Activated gamma-delta T cell treated with Interleukin-2 at 50 U/mL for 16 hours (primary cell): Measurements from ENCODE around the gene CSAG3.
"Not testable (repeated sequence)": the region's sequence is repeated elsewhere in the genome, so short reads cannot be mapped to it uniquely, and the experiment has no call there.

Experiments
- DNase-seq: peaks from one replicate; pipeline ENCODE4 v3.0.0-alpha.2; 2020

CSAG3 gene

DNA sequence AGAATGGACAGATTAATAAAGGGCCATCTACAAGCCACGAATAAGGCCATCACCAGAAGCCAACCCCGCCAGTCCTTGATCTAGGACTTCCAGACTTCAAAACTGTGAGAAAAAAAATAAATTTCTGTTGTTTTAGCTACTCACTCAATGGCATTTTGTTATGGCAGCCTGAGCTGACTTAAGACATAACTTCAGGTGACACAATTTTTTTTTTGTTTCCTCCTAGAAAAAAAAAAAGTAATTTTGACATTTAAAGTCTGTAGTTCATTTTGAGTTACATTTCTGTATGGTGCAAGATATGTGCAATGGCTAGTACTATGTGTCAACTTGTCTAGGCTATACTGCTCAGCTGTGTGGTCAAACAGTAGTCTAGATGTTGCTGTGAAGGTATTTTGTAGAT lies at the start of gene CSAG3:
CSAG3 (plus strand) TSS at position 301 of the 400 bp plus-strand sequence.
- DNase-seq, result not testable (repeated sequence)

- DNase-seq, result not testable (repeated sequence)
These were observed 45.8 kb upstream of the CSAG3 start for GRCh38 chrX:152713195-152713594.

- DNase-seq, result not testable (repeated sequence)
These were observed 44.9 kb upstream of the CSAG3 start, which contains the start of gene MAGEA2B for GRCh38 chrX:152713815-152714787. MAGEA2B (plus strand) TSS chrX:152714628; CDS start chrX:152717107, 2,479 bp downstream.

GRCh38 chrX:152725409-152725808 lies 33.6 kb upstream of the CSAG3 start:
- no peak for DNase-seq

GRCh38 chrX:152733261-152733975 lies 25.6 kb upstream of the CSAG3 start, which contains the start of the genes CSAG1 and MAGEA12:
CSAG1 (minus strand) TSS chrX:152733721; CDS start chrX:152732460, 1,261 bp downstream.
MAGEA12 (plus strand) TSS chrX:152733757; CDS start chrX:152736162, 2,405 bp downstream.
- no peak for DNase-seq

DNA sequence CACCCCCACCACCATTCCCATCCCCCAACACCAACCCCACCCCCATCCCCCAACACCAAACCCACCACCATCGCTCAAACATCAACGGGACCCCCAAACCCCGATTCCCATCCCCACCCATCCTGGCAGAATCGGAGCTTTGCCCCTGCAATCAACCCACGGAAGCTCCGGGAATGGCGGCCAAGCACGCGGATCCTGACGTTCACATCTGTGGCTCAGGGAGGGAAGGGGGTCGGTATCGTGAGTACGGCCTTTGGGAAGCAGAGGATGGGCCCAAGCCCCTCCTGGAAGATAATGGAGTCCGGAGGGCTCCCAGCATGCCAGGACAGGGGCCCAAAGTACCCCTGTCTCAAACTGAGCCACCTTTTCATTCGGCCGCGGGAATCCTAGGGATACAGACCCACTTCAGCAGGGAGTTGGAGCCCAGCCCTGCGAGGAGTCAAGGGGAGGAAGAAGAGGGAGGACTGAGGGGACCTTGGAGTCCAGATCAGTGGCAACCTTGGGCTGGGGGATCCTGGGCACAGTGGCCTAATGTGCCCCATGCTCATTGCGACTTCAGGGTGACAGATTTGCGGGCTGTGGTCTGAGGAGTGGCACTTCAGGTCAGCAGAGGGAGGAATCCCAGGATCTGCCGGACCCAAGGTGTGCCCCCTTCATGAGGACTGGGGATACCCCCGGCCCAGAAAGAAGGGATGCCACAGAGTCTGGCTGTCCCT lies 24.7 kb upstream of the CSAG3 start:
- not testable (repeated sequence) for DNase-seq

- DNase-seq, result no peak
These were observed 23.9 kb upstream of the CSAG3 start for GRCh38 chrX:152735101-152735500.

GRCh38 chrX:152735860-152736511 lies 23.0 kb upstream of the CSAG3 start:
- DNase-seq, result no peak

DNA sequence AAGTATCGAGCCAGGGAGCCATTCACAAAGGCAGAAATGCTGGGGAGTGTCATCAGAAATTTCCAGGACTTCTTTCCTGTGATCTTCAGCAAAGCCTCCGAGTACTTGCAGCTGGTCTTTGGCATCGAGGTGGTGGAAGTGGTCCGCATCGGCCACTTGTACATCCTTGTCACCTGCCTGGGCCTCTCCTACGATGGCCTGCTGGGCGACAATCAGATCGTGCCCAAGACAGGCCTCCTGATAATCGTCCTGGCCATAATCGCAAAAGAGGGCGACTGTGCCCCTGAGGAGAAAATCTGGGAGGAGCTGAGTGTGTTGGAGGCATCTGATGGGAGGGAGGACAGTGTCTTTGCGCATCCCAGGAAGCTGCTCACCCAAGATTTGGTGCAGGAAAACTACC lies 22.5 kb upstream of the CSAG3 start:
- DNase-seq, result not testable (repeated sequence)

GRCh38 chrX:152738560-152738959 lies 20.5 kb upstream of the CSAG3 start:
- DNase-seq, result no peak

GRCh38 chrX:152753686-152754650 lies 5.0 kb upstream of the CSAG3 start, which contains the start of gene MAGEA2:
MAGEA2 (minus strand) TSS chrX:152753842; CDS start chrX:152751363, 2,479 bp downstream.
- DNase-seq, result not testable (repeated sequence)

GRCh38 chrX:152754871-152755270 lies 4.1 kb upstream of the CSAG3 start:
- DNase-seq, result not testable (repeated sequence)

- not testable (repeated sequence) for DNase-seq
These were observed 526 bp downstream of the CSAG3 start for GRCh38 chrX:152759544-152759943.

DNA sequence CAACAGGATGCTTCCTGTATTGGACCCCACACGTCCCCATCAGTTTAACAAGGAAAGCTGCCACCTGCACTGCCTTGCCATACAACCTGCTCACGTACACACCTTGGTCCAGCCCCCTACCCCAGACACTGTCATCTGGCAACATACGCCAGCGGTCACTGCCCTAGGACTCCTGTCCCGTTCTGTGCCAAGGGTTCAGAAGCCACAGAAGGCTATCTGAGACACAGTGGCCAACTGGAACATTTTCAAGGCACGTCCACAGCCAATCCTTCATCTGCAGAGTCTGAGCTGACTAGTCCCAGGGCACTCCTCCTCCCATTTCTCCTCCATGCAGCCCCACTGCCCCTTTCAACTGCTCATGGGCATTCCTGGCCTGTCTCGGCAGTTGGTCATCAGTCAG lies 2.6 kb downstream of the CSAG3 start:
- not testable (repeated sequence) for DNase-seq

DNA sequence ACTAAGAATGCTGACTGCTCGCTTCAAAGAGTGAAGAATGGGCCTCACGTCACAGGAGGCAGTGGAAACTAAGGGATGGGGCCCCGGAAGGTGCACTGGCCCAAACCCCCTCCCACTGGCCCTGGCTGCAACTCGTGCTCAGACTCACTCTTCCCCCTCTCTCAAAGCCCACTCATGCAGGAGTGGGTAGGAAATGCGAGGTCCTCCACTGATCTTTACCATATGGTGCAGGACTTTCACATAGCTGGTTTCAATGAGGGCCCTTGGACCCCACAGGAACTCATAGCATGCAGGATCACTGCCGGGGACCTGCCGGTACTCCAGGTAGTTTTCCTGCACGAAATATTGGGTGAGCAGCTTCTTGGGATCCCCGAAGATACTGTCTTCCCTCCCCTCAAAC lies 7.5 kb downstream of the CSAG3 start:
- DNase-seq, result not testable (repeated sequence)

DNA sequence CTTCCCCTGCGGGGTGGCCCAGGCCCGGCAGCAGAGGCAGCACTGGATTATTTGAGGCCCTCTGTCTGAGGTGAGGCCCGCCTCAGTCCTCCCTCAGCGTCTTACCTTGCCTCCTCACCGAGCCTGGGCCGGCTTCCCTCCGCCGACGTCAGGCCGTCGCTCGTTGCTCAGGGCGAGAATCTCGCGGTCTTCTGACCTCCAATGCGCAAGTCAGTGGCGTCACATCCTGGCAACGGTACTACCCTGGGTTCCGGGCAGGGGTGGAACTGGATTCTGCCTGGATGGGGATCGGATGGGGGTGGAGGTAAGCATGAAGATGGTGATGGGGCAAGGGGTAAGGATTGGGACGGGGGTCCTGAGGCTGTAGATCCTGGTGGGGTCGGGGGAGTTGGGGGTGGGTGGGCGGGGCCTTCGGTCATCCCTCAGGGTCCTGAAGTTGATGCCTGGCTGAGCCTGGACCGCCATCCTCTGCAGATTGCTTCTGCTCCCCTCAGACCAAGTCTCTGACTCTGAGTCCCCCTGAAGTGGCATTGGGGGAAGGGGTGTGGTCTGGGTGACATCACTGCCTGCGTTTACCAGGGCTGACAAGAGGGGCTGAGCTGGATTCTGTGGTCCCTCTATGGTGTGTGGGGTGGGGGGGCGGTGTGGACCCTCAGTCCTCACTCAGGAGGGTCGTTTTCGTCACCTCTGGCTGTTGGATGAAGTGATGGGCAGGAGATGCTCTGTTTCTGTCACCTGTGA lies 10.7 kb downstream of the CSAG3 start, which contains the start of gene MAGEA6:
MAGEA6 (minus strand) TSS at position 141 of the 741 bp plus-strand sequence. CDS start 2,039 bp downstream, outside the sequence.
- not testable (repeated sequence) for DNase-seq

DNA sequence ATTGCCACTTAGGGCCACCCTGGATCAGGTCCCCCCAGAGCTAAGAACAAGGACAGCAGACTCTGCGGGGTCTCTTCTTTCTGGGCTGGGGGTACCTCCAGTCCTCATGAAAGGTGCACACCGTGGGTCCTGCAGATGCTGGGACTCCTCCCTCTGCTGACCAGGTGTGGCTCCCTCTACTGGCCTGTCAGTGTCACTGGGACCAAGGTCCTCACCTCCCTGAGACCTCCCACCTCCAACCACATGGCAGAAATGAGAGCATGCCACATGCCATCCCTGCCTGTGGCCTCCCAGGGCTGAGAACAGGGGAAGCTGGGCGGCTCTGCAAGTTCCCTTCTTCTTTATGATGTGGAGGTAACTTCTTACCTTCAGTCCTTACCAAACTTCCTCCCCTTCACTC lies 28.0 kb downstream of the CSAG3 start:
- DNase-seq, result not testable (repeated sequence)

- no peak for DNase-seq
These were observed 39.9 kb downstream of the CSAG3 start for GRCh38 chrX:152798945-152799344.

DNA sequence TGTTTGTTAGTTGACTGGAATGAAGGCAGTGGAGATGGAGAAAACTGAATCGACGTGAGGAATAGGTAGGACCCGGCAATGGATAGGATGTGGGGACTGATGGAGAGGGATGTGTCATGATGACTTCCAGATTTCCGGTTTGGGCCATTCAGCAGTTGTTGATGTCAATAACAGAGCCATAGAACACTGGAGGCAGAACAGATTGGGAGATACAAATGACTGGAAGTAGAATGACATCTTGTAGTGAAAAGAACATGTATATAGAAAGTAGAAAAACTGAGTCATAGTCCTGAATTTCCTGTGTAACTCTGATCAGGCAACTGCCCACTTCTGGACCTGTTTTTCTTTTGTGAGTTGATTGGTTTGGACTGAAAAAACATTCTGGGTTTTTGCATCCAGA lies 47.0 kb downstream of the CSAG3 start:
- no peak for DNase-seq
